GM19193 (cell line): ENCODE data around the gene PHYKPL.

Experiments
- POLR2A ChIP-seq: IDR thresholded peaks from 4 replicates; pipeline ENCODE4 v1.6.1; 2011; ENCODE audit not compliant: insufficient read depth, insufficient read length; ENCODE audit errors: extremely low read depth

Gene PHYKPL

GRCh38 chr5:178237431-178238312 lies 5.1 kb upstream of the PHYKPL start:
- TF ChIP-seq POLR2A, result no peak

DNA sequence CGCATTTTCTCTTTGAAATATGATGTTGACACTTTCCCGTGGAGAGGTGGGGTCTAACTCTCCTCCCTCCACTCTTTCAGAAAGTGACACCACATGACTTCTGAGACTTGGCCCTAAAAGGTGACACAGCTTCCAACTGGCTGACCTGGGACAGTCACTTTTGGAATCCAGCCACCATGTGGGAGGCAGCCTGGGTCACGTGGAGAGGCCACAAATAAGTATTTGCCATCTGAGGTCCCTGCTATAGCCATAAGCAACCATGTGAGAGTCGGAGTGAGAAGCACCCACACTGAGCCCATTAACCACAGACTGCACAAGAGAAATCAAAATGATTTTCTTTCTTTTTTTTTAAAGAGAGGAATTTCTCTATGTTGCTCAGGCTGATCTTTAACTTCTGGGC lies 4.1 kb upstream of the PHYKPL start:
- TF ChIP-seq POLR2A, result no peak

GRCh38 chr5:178236126-178236525 lies 3.5 kb upstream of the PHYKPL start:
- no peak for TF ChIP-seq POLR2A

DNA sequence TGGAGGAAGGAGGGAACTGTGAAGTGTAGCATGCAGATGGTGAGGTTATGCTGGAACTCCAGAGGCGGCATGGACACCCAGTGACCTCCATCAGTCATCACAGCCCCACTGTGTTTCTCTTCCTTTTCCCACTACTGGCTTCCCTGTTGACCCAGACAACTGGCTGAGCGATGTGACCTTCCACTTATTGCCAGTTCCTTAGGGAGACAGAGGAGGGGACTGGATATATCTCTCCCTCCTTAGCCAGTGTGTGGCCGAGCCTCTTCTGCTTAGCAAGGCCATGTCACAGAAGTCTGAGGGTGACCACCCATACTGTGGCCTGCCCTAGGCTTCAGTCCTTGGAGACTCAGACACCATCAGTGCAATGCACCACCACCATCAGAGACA lies 3.0 kb upstream of the PHYKPL start:
- no peak for TF ChIP-seq POLR2A

- no peak for TF ChIP-seq POLR2A
These were observed 2.4 kb upstream of the PHYKPL start for GRCh38 chr5:178234750-178235587.

GRCh38 chr5:178234121-178234749 lies 1.6 kb upstream of the PHYKPL start:
- no peak for TF ChIP-seq POLR2A

DNA sequence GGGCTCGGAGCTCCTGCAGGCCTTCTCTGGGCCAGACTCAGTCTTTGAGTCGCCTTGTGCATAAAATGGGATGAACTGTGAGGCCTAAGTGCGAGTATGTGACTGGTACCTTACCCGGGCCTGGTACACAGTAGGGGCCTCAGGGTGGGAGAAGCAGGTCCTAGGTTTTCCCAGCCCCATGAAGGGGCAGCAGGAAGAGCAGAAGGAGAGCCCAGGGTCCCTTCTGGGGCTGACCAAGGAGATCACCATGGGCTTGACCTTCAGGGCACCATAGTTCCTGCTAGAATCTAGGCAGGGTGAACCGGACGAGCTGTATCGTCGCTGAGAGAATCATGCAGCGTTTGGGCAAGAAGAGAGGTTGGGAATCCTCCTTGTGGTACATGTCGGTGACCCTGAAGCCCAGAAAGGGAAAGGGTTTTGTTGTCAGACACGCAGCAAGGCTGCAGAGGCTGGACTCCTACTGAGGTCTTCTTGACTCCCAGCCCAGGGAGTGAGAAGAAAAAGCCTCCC lies 373 bp upstream of the PHYKPL start:
- TF ChIP-seq POLR2A, result no peak

GRCh38 chr5:178231539-178232123 lies 971 bp downstream of the PHYKPL start:
- TF ChIP-seq POLR2A, result no peak

DNA sequence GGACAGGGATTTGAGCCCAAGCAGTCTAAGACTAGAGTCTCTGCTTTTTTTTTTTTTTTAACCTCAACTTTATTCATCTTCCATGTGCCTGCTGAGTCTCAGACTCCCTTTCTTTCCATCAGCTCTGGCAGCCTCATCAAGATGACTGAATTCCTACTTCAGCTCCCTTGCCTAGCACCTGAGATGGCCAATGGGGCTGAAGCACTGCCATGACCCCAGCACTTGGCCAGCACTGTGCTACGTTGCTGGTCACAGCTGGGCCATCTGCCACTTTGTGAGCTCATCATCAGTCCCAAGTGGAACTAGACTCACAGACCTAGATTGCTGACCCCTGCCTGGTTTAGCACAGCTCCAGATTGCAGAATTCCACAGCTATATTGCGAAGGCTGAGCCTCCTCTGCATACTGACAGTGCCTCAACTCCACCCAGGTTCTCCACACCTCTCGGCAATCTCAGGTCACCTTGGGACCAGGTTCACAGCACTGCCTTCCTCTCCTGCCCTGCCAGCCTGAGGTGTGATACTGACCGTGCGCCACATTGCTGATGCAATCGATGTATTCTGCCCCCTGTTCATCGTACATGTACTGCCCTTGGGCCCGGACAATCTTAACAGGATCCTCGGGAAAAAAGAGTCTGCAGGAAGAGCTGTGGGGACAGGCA lies 1.6 kb downstream of the PHYKPL start:
- no peak for TF ChIP-seq POLR2A

- TF ChIP-seq POLR2A, result no peak
These were observed 2.7 kb downstream of the PHYKPL start for GRCh38 chr5:178229861-178230260.

DNA sequence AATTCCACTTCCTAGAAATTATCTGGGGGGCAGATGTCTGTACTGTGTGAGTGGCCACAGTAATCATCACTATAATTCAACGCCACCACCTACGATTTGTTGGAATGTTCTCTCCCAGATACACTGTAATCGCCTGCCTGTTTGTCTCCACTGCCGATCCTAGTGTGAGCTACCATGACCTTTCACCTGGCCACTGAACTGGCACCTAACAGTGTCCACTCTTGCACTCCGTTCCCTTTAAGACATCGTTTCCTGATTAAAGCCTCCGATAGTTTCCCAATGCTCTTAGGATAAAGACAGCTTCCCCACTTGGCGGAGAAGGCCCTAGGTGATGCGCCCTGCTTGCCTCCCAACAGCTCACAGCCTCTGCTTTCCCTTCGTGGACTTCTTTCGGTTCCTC lies 4.0 kb downstream of the PHYKPL start:
- no peak for TF ChIP-seq POLR2A

- no peak for TF ChIP-seq POLR2A
These were observed 4.7 kb downstream of the PHYKPL start for GRCh38 chr5:178227929-178228328.

DNA sequence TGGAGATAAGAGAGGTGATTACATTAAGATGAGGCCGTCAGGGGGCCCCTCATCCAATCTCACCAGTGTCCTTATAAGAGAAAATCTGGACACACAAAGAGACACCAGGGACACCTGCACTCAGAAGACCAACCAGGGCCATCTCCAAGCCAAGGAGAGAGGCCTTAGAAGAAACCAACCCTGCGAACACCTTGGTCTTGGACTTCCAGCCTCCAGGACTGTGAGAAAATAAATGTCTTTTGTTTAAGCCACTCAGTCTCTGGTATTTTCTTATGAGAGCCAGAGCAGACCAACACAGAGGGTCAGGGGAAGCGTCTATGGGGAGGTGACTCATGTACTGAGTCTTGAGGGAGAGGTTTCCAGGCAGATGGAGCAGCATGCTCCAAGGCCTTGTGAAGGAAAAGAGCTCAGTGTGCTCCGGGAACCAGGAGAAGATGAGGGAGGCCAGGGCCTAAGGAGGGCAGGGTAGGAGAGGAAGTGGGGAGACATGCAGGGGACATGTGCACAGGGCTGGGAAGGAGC lies 5.4 kb downstream of the PHYKPL start:
- TF ChIP-seq POLR2A, result no peak

DNA sequence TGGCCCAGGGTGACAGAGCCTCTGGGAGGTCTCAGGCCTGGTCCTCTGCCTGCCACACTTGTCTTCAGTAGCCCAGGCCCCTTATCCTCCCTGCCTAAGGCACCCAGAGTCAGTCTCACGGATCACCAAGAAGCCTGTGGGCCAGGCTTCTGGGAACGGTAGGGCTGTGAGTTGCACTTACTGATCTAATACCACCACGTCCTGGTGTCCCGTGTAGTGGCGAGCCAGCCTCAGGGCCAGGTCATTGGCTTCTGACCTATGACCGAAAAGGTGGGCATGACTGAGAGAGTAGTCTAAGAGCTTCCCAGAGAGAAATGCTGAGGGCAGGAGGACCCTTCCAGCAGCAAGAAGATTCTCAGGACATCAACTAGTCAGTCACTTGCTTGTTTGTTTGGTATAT lies 7.4 kb downstream of the PHYKPL start:
- no peak for TF ChIP-seq POLR2A
